ENCODE measurements around the gene NEK1.

- no peak for TF ChIP-seq CTCF (IDR thresholded peaks at IDR 0.05)
- TF ChIP-seq POLR2A (IDR thresholded peaks at IDR 0.05) = no peak
Observed at GRCh38 chr4:169658196-169658595, 45.8 kb upstream of the NEK1 start.
